Astrocyte of the spinal cord (primary cell): ENCODE data around the gene TRAF7.
A peak's percentile ranks its signal among the peaks of the same experiment; 100 is the strongest.

Experiments
- DNase-seq: peaks from one replicate; pipeline ENCODE4 v3.0.0; 2011; ENCODE audit warnings: low read depth, low spot score
- H3K4me3 ChIP-seq: 2 replicates; pipeline ENCODE4 v1.5.1; 2011; ENCODE audit warnings: low read depth, mild to moderate bottlenecking, low read length, moderate library complexity
- in situ Hi-C: cut with HindIII; loops from 2 replicates; pipeline ENCODE4 v1.10.0; 2017; ENCODE audit warnings: low sequenced_read_pairs
- TF ChIP-seq, protein P1 (sequence below): IDR thresholded peaks from 2 replicates; pipeline ENCODE4 v1.5.1; 2012; ENCODE audit warnings: low read depth, mild to moderate bottlenecking, low read length, inconsistent platforms

TRAF7 gene

DNA sequence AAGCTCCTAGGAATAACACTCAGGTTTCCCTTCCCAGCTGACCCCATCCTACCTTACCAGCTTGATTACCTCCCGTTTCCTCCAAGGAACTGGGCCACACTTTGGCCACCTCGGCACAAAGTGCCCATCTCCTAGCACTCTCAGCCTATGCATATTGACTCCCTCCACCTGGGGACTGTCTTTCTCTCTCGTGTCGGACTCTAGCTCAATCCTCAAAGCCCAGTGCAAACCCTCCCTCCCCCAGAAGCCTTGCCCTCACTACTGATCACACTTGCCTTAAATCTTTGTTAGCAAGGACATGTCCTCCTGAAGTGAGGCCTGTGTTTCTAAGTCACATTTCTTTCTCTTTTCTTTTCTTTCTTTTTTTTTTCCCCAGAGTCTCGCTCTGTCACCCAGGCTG lies 9.7 kb upstream of the TRAF7 start:
- in situ Hi-C loops = no loop called here
- no peak for DNase-seq
- TF ChIP-seq, protein P1, sequence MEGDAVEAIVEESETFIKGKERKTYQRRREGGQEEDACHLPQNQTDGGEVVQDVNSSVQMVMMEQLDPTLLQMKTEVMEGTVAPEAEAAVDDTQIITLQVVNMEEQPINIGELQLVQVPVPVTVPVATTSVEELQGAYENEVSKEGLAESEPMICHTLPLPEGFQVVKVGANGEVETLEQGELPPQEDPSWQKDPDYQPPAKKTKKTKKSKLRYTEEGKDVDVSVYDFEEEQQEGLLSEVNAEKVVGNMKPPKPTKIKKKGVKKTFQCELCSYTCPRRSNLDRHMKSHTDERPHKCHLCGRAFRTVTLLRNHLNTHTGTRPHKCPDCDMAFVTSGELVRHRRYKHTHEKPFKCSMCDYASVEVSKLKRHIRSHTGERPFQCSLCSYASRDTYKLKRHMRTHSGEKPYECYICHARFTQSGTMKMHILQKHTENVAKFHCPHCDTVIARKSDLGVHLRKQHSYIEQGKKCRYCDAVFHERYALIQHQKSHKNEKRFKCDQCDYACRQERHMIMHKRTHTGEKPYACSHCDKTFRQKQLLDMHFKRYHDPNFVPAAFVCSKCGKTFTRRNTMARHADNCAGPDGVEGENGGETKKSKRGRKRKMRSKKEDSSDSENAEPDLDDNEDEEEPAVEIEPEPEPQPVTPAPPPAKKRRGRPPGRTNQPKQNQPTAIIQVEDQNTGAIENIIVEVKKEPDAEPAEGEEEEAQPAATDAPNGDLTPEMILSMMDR = no peak

DNA sequence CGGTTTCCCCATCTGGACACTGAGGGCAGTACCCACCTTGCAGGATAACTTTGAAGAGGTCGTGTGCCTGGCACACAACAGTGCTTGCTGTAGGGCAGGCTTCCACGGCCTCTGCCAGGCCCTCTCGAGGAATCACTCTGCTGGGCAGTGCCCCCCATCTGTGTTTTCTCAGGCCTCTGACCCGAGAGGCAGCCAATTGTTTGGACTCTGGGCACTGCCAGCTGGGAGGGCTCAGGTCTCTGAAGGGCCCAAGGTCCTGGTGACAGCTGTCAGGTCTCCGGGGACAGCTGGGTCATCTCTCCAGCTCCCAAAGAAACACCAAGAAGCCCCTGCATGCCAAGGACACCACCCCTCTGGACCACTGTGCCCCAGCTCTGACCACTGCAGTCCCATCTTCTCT lies 8.2 kb upstream of the TRAF7 start:
- no peak for DNase-seq
- H3K4me3 ChIP-seq = no peak overlapping the region
- TF ChIP-seq, protein P1 = no peak
- in situ Hi-C loops = no loop called here

More for the DNA sequence above, 9.7 kb upstream of the TRAF7 start:
- no peak overlapping the region for H3K4me3 ChIP-seq

DNA sequence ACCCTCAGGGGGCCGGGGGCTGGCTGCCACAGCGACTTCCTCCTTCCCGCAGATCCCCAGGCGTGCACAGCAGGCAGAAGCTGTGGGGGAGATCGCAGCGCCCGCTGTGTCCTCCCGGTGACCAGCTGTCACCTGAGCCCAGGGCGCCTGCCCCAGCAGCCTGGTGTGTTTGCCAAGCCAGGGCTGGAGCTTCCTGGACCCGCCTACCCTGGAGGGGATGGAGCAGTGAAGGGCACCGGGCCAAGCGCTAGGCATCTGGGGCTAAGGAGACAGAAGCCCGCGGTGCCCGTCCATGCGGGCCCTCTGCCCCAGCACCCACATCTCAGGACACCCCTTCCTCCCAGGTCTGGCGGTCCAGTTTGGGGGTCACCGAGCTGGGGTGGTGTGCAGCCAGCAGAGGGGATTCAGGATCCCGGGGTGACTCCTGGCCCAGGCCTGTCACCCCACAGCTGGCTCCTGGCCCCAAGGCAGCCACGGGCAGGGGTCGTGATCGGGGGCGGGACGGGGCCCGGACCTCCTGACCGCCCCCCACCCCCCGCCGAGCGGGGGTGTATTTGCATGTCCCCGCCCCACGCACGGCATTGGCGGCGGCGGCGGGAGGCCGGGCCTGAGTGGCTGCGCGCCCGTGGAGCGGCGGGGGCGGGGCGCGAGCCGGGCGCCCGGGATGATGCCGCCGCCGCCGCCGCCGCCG lies 7.5 kb upstream of the TRAF7 start, which contains the start of gene RAB26:
RAB26 (plus strand) TSS at position 645 of the 691 bp plus-strand sequence. CDS start 159 bp downstream, outside the sequence.
- TF ChIP-seq, protein P1 = no peak
- peak; percentile 44 for DNase-seq
- in situ Hi-C loops = no loop called here
- H3K4me3 ChIP-seq = peak within 1 kb of the TSS; percentile 17

DNA sequence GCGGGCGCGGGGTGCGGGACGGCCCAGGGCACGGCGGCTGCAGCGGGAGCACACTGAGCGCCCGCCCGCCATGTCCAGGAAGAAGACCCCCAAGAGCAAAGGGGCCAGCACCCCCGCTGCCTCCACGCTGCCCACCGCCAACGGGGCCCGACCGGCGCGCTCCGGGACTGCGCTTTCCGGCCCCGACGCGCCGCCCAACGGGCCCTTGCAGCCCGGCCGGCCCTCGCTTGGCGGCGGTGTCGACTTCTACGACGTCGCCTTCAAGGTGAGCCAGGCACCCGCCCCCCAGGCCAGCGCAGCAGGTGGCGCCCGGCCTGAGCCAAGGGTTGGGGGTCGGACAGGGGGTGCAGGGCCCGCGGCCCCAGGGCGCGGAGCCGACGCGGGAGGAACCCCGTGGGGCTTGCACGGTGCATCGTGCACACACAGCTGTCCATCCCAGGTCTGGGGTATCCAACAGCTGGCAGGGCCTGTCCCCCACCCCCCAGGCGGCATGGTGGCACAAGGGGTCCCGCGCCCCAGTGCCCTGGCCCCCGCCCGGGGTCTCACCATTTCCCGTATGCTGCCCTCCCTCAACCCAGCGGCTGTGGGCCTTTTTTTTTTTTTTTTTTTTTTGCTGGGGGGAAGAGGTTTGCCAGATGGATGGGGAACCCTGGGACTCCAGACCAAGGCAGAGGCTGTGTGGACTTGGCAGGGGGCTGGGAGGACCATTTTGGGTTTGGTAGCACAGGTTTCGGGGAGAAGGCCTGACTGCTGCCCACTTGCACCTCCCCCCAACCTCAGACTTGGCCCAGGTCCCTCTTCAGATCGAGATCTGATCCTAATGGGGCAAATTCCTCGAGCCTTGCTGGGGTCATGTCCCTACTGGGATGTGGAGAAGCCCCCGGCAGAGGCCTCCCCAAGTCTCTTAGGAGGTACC lies 6.6 kb upstream of the TRAF7 start:
- DNase-seq = no peak
- in situ Hi-C loops = no loop called here
- peak overlapping the region; percentile 17 for H3K4me3 ChIP-seq
- TF ChIP-seq, protein P1 = no peak

DNA sequence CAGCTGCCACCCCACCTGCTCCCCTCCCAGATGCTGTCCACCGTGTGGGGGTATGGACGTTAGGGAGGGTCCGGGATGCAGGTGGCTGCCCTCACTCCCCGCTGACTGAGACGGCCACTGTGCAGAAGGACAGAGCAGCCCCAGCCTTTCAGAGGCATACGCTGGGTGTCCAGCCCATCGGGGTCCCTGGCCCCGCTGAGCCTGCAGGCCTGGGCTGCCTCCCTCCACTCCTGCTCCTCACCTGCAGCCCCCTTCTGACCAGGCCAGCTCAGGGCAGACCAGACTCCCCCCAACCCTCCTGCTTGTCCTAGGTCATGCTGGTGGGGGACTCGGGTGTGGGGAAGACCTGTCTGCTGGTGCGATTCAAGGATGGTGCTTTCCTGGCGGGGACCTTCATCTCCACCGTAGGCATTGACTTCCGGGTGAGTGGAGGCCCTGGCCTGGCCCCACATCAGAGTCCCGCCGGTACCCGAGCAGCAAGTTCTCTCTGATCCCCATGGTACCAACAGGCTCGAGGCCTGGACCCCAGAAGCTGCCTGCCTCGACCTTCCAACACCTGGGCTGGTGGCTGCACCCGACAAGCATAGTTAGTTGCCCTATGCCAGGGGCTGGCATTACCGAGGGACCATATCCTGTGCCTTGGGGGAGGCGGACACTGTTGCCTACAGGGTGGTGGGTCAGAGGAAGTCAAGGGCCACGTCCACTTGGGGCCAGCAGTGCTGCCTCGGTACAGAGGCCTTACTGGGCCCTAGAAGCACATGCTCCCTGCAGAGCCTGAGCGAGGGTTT lies 5.8 kb upstream of the TRAF7 start:
- TF ChIP-seq, protein P1 = no peak
- in situ Hi-C loops = no loop called here
- DNase-seq = no peak
- no peak overlapping the region for H3K4me3 ChIP-seq
